Omental fat pad (tissue), 4 donors: ENCODE data around the gene TBXAS1. TPM values are rescaled to one million over a fixed set of nuclear protein-coding genes. Genes with fewer than 3 reads are reported as not detected.
"Not testable (repeated sequence)": the region's sequence is repeated elsewhere in the genome, so short reads cannot be mapped to it uniquely, and the experiment has no call there.

Experiments used
- ATAC-seq: fragments of 150-250 bp; one replicate; pipeline ENCODE4 v1.9.1; 2016; ENCODE audit warnings: mild to moderate bottlenecking, moderate library complexity; ENCODE audit not compliant: low FRiP score
- DNase-seq: peaks from one replicate; pipeline ENCODE4 v3.0.0-alpha.2; 2019; ENCODE audit warnings: low spot score
- CTCF ChIP-seq, 3 donors: fragments of 450-650 bp; IDR thresholded peaks; one replicate each; pipeline ENCODE4 v1.5.1; 2016 to 2017; ENCODE audit warnings: antibody characterized with exemption in 3 of 3, mild to moderate bottlenecking in 3 of 3, moderate library complexity in 2 of 3
- total RNA-seq, 4 donors: library from RNA; depleted of rRNA; stranded (reverse); fragments of >200 nt; gene quantifications; one replicate each; pipeline ENCODE4 v1.1.0, GENCODE V29; 2016

The TBXAS1 gene
- total RNA-seq, 4 donors from 2014 or later, result 22.2 to 63.4 (median 48.6) TPM

GRCh38 chr7:139823959-139824521, 5.0 kb upstream of the TBXAS1 start:
- no peak for ATAC-seq
- no peak for DNase-seq
- no peak for TF ChIP-seq CTCF (IDR thresholded peaks at IDR 0.05)

DNA sequence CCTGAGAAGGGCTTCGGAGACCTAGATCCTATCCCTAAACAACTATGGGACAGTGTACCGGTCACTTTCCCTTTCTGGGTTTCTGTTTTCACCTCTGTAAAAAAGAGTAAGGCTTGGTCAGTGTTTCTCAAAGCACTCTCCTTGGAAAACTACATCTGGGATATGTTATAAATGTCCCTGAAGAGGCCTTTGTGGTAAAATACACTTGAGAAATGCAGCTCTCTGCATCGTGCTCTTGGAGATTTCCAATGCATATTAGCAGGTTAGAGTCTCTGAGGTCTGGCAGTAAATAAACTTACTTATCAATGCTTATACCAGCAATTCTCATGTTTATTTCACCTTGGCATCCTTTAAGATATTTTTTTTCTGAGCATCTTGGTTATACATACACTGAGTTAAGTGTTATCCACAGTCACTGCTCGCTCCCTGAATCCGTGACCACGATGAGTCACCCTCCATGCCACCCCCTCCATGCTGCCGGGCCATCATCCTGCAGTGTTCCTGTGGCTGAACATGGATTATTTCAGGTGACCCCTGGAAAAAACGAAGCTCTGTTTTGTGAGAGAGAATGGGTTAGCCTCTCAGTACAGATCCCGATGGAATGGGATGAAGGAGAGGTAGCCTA, 3.3 kb upstream of the TBXAS1 start:
- DNase-seq (no peak), ATAC-seq (no peak)
- no peak for TF ChIP-seq CTCF (IDR thresholded peaks at IDR 0.05)

DNA sequence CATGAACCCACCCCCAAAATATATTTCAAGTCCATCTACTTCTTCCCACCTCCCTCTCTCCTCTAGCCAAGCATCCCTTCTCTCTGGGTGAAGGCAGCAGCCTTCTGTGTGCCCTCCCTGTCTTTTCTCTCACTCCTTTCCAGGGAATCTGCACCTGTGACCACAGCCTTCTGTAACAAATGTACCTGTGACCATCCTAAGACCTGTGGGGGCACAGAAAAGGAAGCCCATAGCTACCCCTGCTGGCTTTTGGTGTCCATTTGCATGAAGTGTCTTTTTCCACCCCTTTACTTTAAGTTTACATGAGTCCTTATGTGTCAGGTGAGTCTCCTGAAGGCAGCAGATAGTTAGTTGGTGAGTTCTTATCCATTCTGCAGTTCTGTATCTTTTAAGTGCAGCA, 2.0 kb upstream of the TBXAS1 start:
- no peak for TF ChIP-seq CTCF (IDR thresholded peaks at IDR 0.05)
- no peak for DNase-seq
- ATAC-seq, result no peak

GRCh38 chr7:139828446-139828845, 618 bp upstream of the TBXAS1 start:
- no peak for ATAC-seq
- TF ChIP-seq CTCF (IDR thresholded peaks at IDR 0.05), result no peak

DNA sequence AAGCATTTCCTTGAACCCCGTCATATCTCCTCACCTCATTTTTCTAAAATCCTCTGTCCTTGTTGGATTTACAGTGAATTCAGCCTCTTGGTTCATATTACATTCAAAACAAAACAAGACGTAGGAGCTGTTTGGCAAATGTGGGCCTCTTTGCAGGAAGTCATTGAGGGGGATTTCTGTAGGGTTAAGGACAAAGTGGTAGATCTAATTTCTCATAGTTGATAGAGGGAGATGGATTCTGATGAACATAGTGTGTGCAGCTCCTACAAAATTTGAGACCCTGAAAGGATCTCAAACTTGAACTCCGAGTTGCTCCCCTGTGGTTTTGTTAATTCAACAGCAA, 682 bp downstream of the TBXAS1 start:
- DNase-seq, result no peak
- no peak for ATAC-seq
- no peak for TF ChIP-seq CTCF (IDR thresholded peaks at IDR 0.05)

More at GRCh38 chr7:139828446-139828845, 618 bp upstream of the TBXAS1 start:
- DNase-seq, result no peak

DNA sequence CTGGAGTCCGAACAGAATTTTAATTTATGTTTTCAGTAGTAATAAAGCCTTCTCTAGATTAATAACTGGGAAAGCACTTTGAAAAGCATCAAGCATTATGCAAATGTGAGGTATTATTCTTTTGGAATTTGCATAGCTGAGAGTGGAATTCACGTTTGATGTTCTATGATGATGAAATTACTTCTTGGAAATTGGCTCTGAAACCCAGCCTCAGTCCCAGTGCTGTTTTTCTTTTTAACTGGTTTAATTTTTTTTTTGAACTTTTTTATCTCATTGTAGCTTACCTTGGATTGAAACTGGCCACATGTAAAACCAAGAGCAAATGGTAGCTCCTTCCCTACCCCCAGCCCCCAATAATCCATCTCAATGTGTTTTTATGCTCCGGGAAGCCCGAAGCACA, 1.2 kb downstream of the TBXAS1 start:
- no peak for TF ChIP-seq CTCF (IDR thresholded peaks at IDR 0.05)
- no peak for ATAC-seq

DNA sequence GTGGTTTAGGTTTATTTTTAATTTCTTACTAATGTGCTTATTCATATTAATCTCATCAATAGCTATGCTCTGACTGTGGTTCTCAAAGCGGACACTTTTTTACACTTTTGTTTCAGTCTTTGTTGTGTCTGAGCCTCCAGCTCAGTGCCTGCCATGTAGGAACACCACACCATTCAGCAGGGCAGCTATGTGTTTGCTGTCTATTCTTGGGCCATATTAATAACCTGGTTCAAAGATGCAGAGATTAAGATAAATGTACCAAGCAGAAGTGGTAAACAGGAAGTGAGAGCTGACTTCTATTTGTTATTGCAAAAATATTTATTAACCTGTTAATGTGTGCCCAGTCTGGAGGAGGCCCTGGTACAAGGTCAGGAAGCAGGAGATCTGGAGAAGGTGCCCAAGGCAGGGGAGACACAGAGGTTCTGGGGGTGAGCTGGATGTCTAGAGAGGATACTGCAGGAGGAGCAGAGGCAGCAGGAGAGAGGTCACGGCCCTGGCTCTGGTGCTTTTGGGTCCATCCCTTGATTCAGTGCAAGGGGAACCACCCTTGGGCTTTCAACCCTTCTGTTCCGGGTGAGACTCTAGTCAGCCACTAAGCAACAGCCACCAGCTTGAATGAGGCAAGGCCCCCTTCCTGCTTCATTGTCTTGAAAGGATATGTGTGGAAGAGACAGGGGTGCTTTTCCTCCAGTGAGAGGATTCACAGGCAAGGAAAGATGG, 1.9 kb downstream of the TBXAS1 start:
- no peak for TF ChIP-seq CTCF (IDR thresholded peaks at IDR 0.05)
- ATAC-seq (no peak), DNase-seq (no peak)

More for the DNA sequence above, 1.2 kb downstream of the TBXAS1 start:
- no peak for DNase-seq

- not testable (repeated sequence) for DNase-seq, ATAC-seq
Measured at GRCh38 chr7:139835848-139836247, 6.8 kb downstream of the TBXAS1 start.

DNA sequence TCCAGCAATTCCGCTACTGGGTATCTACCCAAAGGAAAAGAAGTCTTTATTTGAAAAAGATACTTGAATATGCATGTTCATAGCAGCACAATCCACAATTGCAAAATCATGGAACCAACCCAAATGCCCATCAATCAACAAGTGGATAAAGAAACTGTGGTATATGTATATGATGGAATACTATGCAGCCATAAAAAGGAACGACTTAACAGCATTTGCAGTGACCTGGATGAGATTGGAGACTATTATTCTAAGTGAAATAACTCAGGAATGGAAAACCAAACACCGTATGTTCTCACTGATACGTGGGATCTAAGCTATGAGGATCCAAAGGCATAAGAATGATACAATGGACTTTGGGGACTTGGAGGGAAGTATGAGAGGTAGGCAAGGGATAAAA, 8.2 kb downstream of the TBXAS1 start:
- not testable (repeated sequence) for DNase-seq, ATAC-seq
